HG03095 (cell line): ENCODE data around the gene ALKBH5.

ENCODE experiments used
- ATAC-seq: cut with Tn5 transposase; IDR thresholded peaks from one replicate; pipeline ENCODE4 v1.9.1; 2021; ENCODE audit warnings: moderate library complexity; ENCODE audit not compliant: unreplicated experiment

ALKBH5 gene

GRCh38 chr17:18184143-18185031, 759 bp downstream of the ALKBH5 start:
- no peak for ATAC-seq

- no peak for ATAC-seq
Measured at GRCh38 chr17:18185391-18185790, 1.8 kb downstream of the ALKBH5 start.

DNA sequence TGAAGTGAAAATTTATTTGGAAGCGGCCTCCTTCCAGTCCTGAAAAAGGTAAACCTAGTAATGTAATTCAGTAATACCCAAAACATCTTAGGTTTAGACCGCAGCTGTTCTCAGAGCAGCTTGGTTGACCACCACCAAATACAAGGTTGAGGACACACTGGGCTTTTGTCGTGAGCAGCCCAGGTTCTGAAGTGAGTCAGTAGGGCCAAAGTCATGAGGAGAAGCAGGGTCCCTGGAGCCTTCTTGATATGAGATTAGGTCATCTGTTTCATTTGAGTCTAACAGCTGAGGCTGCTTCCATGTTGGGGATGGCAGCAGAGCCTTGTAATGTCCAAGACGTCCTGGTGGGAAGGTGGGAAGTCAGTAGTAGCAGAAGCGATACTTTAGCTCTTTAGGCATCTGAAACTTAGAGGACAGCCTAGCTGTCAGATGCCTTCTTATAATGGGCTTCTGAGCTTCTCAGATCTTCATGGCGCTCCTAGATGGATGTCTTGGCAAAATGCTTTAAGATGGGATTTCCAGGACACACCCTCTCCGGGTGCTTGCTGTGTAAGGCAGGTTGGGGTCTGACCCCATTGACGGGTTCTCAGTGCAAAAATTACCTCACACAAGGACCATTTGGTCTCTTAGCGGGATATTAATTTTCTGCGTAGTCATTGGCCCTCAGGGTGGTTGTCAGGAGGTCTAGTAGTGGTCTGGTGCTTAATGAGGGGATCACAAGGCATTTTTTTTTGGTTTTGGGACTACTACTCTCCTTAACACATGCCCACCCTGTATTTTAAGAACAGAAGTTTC, 2.4 kb downstream of the ALKBH5 start:
- ATAC-seq, result no peak

DNA sequence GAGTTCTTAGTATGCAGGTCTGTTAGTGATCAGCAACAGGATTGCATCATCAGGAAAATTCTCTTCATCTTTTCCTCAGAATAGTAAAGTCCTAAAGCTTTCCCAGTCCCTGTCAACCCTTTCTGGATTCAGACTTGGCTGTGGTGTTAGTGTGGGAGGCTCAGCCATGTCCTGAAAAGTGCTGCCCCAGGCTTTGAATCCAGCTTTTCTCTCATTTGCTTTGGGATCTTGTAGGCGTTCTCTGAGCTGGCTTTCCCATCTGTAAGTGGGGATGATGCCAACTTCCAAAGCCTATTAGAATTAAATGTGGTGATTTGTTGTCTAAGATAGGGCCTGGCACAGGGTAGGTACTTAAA, 3.0 kb downstream of the ALKBH5 start:
- ATAC-seq, result no peak

DNA sequence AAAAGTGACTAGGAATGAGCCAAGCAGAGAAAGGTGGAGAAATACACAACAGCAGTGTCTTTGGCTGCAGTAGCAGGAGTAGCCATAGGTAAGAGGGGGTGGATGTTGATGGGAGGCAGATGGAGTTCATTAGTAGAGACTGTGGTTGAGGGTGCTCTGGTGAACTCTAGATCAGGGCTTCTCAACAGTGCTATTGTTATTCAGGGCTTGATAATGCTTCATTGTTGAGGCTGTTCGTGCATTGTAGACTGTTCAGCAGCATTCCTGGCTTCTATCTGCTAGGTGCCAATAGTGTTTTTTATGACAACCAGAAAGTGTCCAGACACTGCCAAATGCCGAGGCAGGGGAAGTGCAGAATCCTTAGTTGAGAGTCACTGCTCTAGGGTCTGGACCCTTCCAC, 3.6 kb downstream of the ALKBH5 start:
- no peak for ATAC-seq

GRCh38 chr17:18187821-18188761, 4.5 kb downstream of the ALKBH5 start:
- no peak for ATAC-seq

- no peak for ATAC-seq
Measured at GRCh38 chr17:18190628-18191235, 7.1 kb downstream of the ALKBH5 start.

DNA sequence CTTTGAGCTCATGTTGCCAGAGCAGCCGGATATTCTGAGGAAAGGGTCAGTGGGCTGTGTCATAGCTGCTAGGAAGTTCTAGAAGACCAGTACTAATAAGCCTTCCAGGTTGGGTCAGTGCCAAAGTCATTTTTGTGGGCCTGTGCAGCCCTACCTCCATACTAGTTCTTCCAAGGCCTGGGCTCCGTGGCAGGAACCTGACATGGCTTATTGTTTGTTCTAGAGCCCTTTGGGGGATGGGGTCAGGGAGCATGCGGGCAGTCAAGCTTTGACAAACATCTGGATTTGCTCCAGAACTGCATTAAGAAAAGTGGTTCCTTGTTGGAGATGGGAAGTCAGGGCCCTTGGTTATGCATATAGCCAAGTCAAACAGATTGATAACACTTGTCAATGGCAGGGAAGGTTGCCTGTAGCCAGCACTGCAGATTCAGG, 7.6 kb downstream of the ALKBH5 start:
- ATAC-seq, result no peak

- ATAC-seq, result no peak
Measured at GRCh38 chr17:18191967-18192366, 8.3 kb downstream of the ALKBH5 start.

DNA sequence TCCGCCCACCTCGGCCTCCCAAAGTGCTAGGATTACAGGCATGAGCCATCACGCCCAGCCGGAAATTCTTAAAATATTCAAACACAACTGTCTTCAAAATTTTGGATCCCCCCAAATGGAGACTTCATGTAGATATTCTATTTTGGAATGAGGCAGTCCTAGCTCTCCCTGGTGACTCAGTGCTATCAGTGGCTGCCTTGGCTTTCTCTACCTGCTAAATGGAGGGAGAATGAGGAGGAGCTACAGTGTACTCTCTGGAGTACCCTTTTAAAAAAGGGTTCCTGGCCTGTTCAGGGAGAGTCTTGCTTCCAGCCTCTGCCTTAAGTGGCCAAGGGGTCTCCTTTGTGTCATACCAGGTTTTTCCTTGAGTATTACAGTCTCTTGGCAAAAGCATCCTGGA, 10.8 kb downstream of the ALKBH5 start:
- ATAC-seq, result no peak

DNA sequence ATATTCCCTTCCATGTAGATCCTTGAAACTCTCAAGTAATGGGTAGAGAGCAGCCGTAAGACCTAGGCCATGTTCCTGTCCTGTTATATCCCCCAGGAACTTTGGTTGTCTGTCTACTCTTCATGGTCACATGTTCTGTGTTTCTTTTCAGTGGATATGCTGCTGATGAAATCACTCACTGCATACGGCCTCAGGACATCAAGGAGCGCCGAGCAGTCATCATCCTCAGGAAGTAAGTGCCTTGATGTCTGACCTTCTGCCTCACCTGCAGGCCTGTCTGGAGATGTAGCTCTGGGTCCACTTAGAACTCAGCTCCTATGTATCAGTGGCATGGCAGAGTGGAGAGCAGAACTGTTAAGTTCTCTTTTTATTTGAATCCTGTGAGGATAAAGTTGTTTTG, 11.2 kb downstream of the ALKBH5 start:
- no peak for ATAC-seq

DNA sequence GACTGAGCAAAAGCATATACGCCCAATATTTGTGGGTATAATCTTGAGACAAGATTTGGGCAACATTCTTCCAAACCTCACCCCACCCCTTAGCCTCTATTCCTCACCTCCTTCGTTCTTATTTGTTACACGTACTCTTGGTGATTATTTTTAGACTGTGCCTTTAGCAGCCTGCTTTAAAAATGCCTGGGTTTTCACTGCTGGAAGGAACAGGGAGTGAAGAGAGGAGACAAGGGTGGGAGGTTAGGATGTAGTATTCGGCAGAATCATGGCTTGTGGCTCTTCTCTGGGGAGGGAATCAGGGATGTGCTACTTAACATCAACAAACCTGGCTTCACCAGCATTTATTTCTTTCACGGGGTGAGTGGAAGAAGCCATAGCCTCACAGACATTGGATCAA, 11.6 kb downstream of the ALKBH5 start:
- ATAC-seq, result no peak

DNA sequence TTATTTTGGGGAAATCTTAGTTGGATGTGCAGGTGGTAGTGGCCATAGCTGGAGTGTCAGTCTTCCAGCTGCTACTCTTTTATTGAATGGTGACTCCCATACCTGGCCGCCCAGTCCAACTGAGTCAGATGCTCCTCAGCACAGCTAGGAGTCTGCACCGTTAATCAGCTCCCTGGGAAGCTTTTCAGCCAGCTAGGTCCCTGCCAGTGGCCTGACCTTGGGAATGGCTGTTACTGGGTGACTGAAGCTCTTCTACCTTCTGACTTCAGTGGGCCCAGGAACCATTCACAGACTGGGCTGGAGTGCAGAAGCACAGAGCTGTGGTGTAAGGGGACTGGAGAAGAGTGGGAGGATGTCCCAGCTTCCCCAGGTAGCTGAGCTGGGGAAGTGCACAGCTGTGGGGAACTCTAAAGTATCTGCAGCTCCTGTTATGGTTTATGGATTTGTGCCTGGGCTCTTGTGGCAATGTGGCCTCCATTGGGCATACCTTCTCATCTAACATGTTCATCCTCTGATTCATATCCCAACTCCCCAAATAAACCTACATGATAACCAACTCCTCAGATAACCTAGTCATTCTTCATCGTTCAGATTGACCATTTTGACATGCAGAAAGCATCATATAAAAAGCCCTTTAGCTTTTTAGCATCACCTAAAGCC, 14.0 kb downstream of the ALKBH5 start:
- ATAC-seq, result no peak

DNA sequence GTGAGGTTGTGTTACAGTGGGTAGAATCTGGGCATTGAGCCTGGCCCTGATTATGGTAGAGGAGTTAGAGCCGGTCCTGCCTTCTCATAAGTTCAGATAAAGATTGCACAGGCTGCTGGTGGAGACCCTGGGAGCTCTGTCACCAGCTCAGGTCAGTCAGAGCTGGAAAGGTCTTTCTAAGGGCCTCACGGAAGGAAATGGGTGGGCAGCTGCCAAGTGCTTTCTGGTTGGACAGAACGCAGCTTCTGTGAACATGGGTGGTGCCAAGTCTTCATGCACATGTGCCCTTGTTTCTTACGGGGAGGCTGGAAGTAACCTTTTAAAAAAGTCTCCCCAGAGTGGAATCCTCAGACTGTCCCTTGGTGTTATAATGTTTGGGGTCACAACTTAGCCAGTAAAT, 14.9 kb downstream of the ALKBH5 start:
- no peak for ATAC-seq

DNA sequence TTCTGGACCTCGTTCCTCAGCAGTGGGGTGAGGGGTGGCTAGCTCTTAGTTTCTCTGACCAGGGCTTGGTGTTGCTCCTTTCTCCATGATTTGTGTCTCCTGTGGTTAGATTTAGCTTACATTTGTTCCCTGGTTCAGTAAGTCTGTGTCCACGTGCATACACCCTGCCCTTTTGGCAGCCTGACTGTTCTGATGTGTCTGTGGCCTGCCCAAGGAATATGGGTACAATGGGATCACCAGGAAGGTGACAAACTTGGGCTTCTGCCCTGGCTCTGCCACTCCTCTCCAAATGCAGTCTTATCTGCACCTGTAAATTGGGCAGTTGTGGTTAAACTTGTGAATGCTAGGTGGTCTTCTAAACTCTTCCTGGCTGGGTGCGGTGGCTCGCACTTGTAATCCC, 17.5 kb downstream of the ALKBH5 start:
- ATAC-seq, result no peak

GRCh38 chr17:18203308-18203707, 19.7 kb downstream of the ALKBH5 start:
- ATAC-seq, result no peak

DNA sequence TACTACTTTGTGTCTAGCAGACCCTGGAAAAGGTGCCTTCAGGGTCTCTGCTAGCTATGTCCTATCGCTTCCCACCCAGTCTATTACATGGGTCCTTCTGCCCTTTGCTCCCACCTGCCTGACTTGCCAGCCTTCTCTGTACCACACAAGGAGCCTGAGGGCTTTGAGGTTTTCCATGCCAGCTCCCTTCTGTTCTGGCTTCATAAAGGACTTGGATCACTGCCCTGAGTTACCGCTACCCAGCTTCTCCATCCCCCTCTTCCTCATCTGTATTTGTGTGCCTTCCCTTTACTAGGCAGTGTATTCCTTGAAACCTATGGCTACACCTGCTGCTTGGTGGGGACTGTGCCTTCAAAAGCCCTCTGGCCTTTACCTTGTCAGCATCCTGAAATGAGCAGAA, 22.2 kb downstream of the ALKBH5 start:
- ATAC-seq, result no peak

DNA sequence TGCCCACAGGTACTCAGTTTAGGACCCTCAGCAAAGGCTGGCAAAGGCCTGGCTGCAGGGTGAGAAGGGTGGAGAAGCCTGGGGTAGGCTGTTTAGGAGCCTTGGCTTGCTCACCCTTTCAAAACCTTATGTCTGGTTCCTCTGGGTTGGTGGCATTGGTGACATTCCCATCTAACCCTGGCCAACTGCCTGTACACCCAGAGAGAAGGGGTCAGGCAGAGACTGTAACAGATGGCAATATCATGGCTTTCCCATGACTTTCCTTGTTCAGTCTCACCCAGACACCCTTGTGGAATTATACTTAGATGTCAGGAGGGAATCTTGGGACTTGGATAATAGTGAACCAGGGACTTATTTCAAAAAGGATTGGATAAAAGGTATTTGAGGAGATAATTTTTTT, 23.3 kb downstream of the ALKBH5 start:
- ATAC-seq, result no peak

GRCh38 chr17:18208092-18208491, 24.5 kb downstream of the ALKBH5 start:
- ATAC-seq, result no peak

GRCh38 chr17:18213666-18214270, 30.1 kb downstream of the ALKBH5 start:
- no peak for ATAC-seq
